ENCODE data around the gene CROCC.
"Not testable (repeated sequence)": the region's sequence is repeated elsewhere in the genome, so short reads cannot be mapped to it uniquely, and the experiment has no call there.

The CROCC gene

DNA sequence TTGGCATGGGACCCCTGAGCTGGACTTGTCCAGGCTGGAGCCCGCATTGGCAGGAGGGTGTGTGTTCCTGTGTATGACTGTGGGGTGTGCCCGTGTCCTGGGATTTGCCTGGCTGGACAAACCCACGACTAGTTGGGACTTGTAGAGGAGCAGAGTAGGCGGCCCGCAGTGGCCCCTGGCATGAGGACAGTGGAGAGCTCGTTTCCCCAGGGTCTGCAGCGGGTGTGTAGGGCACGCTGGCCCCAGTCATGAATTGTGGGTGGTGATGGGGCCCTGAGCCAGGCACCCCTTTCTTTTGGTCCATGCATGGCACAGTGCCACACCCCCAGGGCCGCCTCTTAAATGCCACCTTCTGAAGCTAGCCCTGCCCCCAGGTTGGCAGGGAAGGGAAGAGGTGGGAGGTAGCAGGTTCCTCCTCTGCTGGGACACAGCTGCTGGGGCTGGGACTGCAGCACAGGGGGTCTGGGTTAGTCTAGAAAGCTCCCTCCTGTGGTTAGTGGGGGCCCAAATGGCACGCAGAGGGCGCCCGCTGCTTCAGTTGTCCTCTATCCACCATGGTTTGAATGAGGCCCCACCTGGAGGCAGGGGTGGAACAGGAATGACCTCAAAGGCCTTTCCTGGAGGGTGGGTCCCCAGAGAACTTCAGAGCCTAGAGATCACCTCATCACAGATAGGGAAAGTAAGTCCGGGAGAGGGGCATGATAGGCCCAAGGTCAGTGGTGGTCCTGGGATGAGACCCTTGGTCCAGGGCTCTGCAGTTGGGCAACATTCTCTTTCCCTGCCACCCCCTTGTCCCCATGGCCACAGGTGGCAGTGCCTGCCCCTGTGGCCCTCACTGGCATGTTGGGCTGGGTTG, 4.1 kb downstream of the CROCC start:
- ATAC-seq (replicated peaks; ENCODE audit: extremely low read depth, poor library complexity, severe bottlenecking) (no peak), DNase-seq (ENCODE audit: low spot score in 2 of 2) (no peak)
- H3K27ac Mint-ChIP-seq (ENCODE audit: low read depth): peak overlapping the region; percentile 65
- no peaks in the 10 kb centered on the region for H3K27me3 Mint-ChIP-seq
- peaks cover 5% of the 10 kb centered on the region for H3K36me3 Mint-ChIP-seq (ENCODE audit: insufficient read depth)
- no peak overlapping the region for H3K4me3 Mint-ChIP-seq
- peaks cover 62% of the 10 kb centered on the region for H3K4me1 Mint-ChIP-seq
- no peaks in the 10 kb centered on the region for H3K9me3 Mint-ChIP-seq

DNA sequence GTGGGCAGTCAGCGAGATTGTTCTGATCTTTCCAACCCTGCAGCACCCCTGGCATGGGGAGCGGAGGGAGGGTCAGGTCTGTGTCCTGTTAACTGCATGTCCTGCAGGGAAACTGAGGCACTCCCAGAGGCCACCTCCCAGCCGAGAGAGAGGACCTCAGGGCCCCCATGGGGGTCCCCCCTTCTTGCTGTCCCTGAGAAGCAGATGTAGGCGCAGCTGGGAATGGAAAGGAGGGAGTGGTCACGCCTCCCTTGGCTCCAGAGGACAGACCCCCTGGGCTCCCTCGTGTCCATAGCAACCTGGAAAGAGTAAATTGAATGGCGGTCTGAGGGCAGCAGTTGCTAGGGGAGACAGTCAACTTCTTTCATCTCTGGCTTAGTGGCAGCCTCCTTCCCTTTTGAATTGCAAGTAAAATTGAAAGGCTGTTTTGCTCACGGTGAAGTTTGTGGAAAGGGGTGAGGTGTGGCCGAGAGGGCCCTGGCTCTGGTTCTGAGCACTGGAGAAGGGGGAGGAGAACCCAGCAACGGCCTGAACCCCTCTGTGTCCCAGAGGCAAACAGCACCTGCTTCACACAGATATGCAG, 4.9 kb downstream of the CROCC start:
- Mint-ChIP-seq H3K4me3 (no peak overlapping the region), H3K4me1 (peaks cover 55% of the 10 kb centered on the region), H3K9me3 (no peaks in the 10 kb centered on the region), H3K27ac (ENCODE audit: low read depth) (no peak overlapping the region), H3K27me3 (no peaks in the 10 kb centered on the region), H3K36me3 (ENCODE audit: insufficient read depth) (peaks cover 5% of the 10 kb centered on the region)
- DNase-seq (ENCODE audit: low spot score in 2 of 2) (no peak), ATAC-seq (replicated peaks; ENCODE audit: extremely low read depth, poor library complexity, severe bottlenecking) (no peak)

DNA sequence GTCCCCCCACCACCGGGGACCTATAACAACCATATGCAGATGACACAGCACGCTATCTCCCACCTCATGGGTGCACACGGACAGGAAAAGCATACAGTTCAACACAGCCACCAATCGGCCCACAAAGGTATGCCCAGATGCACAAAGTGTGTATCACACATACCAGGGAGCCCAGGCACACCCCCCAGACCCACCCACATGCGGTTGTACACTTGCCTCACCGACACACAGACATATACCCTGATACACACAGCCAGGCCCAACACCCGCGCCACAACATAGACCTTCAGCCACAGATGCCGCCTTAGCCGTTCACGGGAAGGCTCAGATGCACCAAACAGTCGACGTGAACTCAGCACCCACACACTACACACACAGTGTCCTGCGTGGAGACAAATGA, 5.5 kb downstream of the CROCC start:
- ATAC-seq (replicated peaks; ENCODE audit: extremely low read depth, poor library complexity, severe bottlenecking) (no peak), DNase-seq (ENCODE audit: low spot score in 2 of 2) (no peak)
- Mint-ChIP-seq H3K4me3 (no peak overlapping the region), H3K4me1 (peaks cover 48% of the 10 kb centered on the region), H3K27me3 (no peaks in the 10 kb centered on the region), H3K36me3 (ENCODE audit: insufficient read depth) (peaks cover 5% of the 10 kb centered on the region), H3K9me3 (no peaks in the 10 kb centered on the region), H3K27ac (ENCODE audit: low read depth) (peak overlapping the region; percentile 36)

DNA sequence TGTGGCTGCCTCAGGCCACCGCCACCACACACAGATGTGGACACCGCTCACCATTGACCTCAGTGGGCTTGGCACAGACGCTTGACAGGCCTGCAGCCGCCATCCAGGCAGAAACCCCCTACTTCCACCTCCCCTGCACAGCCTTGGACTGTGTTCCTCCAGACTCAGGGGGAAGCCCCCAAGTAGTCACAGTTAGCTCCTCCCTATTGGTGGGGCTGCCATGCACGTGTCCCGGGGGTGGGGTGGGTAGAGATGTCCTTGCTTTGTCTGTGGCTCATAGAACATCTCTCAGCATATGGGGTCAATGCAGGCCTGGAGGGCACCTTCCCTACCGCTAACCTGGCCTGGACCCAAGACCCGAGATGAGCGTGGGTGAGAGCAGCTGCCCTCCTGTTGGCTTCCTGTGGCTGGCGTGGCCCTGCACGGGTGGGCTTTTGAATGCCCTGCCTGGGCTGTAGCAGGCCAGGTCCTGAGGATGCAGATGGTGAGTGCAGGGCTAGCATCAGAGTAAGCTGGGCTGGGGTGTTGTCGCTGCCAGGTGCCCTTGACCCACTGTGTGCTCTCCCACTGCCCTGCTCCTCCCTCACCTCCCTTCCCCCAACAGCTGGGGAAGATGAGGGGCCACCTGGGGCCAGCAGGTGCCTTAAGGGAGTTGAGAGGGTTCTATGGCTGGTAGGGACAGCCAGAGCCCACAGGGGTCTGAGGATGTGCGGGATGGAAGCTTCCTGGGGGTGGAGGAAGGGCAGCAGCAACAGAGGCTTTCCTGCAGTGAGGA, 6.2 kb downstream of the CROCC start:
- ATAC-seq (replicated peaks; ENCODE audit: extremely low read depth, poor library complexity, severe bottlenecking): no peak

DNA sequence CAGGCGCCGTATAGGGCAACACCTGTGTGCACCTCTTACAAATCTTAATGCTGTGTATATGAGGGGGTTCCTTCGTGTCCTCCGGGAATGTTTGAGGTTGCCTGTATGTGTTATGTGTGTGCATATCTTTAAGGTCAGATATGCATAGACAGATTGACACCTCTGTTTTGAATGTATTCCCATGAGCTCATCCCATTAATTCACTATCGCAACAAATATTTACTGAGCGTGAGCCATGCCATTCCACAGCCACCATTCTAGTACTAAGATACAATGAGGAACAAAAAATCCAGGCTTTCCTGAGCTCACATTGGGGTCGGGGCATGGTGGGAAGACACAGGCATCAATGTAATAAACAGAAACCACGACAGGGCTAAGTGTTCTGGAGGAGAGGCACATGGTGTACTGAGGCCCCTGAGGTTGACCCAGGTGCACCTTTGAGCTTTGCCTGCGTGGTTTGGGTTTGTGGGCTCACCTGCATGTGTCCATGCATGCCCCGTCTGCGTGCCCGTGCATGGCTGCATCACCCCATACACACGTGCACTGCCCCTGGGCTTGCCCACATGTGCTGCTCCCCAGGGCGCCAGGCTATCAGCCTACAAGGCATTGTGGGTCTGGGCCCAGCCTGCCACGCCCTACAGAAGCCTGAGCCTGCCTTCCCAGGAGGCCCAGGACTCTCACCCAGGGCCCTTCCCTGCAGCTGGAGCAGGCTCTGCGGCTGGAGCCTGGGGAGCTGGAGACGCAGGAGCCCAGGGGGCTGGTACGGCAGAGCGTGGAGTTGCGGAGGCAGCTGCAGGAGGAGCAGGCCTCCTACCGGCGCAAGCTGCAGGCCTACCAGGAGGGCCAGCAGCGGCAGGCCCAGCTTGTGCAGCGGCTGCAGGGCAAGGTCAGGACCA, 7.7 kb downstream of the CROCC start:
- not testable (repeated sequence) for H3K27ac Mint-ChIP-seq (ENCODE audit: low read depth); H3K27me3 Mint-ChIP-seq; H3K4me3 Mint-ChIP-seq; DNase-seq (ENCODE audit: low spot score in 2 of 2); H3K9me3 Mint-ChIP-seq; ATAC-seq (replicated peaks; ENCODE audit: extremely low read depth, poor library complexity, severe bottlenecking)
- Mint-ChIP-seq H3K36me3 (ENCODE audit: insufficient read depth) (peaks cover 18% of the 10 kb centered on the region), H3K4me1 (peaks cover 32% of the 10 kb centered on the region)

More for the DNA sequence above, 6.2 kb downstream of the CROCC start:
- Mint-ChIP-seq H3K4me1 (peaks cover 42% of the 10 kb centered on the region), H3K27me3 (no peaks in the 10 kb centered on the region), H3K36me3 (ENCODE audit: insufficient read depth) (peaks cover 11% of the 10 kb centered on the region), H3K9me3 (no peaks in the 10 kb centered on the region), H3K27ac (ENCODE audit: low read depth) (peak overlapping the region; percentile 36), H3K4me3 (no peak overlapping the region)
- no peak for DNase-seq (ENCODE audit: low spot score in 2 of 2)

DNA sequence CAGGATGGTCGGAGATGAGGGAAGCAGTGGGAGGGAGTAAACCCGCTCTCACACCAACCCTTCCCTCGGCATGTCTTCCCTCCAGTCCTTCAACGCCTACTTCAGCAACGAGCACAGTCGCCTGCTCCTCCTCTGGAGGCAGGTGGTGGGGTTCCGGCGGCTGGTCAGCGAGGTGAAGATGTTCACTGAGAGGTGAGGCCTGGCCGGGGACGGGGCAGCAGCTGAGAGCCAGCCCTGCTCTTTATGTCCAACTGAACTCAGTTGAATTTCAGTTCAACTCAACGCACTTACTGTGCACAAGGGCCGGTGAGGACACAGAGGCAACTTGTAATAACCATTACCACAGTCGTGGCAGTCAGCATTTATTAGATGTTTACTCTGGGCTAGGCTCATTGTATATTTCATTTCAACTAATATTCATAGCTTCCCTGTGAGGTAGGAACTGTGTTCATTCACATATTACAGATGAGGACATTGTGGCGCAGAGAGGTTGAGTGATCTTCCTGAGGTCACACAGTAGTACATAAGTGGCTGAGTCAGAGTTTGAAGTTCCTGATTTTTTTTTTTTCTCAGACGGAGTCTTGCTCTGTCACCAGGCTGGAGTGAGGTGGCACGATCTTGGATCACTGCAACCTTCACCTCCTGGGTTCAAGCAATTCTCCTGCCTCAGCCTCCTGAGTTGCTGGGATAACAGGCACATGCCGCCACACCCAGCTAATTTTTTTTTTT, 9.6 kb downstream of the CROCC start:
- not testable (repeated sequence) for H3K4me3 Mint-ChIP-seq; H3K27ac Mint-ChIP-seq (ENCODE audit: low read depth); H3K9me3 Mint-ChIP-seq; ATAC-seq (replicated peaks; ENCODE audit: extremely low read depth, poor library complexity, severe bottlenecking); DNase-seq (ENCODE audit: low spot score in 2 of 2); H3K27me3 Mint-ChIP-seq
- Mint-ChIP-seq H3K4me1 (peaks cover 17% of the 10 kb centered on the region), H3K36me3 (ENCODE audit: insufficient read depth) (peaks cover 28% of the 10 kb centered on the region)

DNA sequence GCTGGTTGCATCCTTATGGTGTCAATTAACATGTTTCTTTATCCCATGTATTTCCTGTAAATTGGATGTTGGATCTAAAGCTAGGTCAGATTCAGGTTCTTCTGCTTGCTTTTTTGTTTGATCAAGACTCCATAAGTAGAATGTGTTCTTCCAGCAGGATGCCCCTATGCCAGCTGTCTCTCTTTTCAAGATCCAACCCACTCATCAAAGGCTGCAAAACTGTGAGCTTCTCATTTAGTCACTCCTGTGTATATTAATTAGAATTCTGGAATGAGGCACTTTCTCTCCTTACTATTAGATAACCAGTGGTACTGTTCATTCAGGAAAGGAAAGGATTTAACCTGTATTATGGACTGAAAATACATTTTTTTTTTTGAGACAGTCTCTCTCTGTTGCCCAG, 12.2 kb downstream of the CROCC start:
- H3K9me3 Mint-ChIP-seq; H3K4me3 Mint-ChIP-seq; DNase-seq (ENCODE audit: low spot score in 2 of 2); H3K27ac Mint-ChIP-seq (ENCODE audit: low read depth); H3K27me3 Mint-ChIP-seq; H3K4me1 Mint-ChIP-seq; ATAC-seq (replicated peaks; ENCODE audit: extremely low read depth, poor library complexity, severe bottlenecking): not testable (repeated sequence)
- H3K36me3 Mint-ChIP-seq (ENCODE audit: insufficient read depth): peaks cover 30% of the 10 kb centered on the region

DNA sequence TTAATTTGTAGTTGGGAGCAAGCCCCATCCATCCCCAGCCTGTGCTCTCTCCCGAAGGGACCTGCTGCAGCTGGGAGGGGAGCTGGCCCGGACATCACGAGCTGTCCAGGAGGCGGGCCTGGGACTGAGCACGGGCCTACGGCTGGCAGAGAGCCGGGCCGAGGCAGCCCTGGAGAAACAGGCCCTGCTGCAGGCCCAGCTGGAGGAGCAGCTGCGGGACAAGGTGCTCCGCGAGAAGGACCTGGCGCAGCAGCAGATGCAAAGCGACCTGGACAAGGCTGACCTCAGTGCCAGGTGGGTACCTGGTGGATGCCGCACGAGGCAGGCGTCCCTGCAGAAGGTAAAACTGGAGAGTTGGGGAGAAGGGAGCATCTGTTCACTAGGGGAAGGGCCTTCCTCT, 14.8 kb downstream of the CROCC start:
- H3K36me3 Mint-ChIP-seq (ENCODE audit: insufficient read depth): peaks cover 34% of the 10 kb centered on the region
- H3K27ac Mint-ChIP-seq (ENCODE audit: low read depth): not testable (repeated sequence)

DNA sequence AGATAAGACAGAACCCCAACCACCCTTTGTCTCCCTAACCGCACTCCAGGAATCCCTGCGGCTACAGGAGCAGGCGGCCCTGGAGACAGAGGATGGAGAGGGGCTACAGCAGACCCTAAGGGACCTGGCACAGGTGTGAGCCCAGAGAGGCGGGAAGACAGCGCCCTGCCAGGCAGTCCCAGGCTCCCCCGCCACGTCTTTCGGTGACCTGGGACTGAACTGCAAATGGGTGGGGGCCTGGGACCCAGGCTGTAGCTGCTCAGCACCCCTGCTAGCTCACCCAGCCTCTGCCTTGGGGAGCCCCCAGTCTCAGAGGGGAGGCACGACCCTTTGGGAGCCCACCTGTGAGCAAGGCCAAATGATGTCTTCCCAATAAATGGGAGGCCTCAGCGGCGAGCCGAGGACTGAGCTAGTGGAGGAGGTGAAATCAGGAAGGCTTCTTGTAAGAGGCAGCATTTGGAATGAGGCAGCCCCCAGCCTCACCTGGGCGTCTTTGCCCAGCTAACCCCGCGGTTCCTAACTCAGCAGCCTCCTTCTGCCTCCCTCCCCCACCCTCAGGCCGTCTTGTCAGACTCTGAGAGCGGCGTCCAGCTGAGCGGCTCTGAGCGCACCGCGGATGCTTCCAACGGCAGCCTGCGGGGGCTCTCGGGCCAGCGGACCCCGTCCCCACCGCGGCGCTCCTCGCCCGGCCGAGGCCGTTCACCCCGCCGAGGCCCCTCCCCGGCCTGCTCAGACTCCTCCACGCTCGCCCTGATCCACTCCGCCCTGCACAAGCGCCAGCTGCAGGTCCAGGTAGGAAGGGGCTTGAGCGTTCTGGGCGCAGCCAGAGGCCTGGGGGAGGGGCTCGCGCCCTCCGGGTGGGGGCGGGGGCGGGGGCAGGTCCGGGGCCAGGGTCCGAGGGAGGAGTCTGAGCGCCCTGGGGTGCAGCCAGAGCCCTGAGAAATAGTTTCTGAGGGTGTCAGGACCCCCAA, 16.9 kb downstream of the CROCC start:
- Mint-ChIP-seq H3K27ac (ENCODE audit: low read depth) (no peak overlapping the region), H3K27me3 (no peaks in the 10 kb centered on the region)
- no peak for ATAC-seq (replicated peaks; ENCODE audit: extremely low read depth, poor library complexity, severe bottlenecking)

More for the DNA sequence above, 14.8 kb downstream of the CROCC start:
- not testable (repeated sequence) for H3K9me3 Mint-ChIP-seq; H3K27me3 Mint-ChIP-seq; H3K4me1 Mint-ChIP-seq; ATAC-seq (replicated peaks; ENCODE audit: extremely low read depth, poor library complexity, severe bottlenecking); DNase-seq (ENCODE audit: low spot score in 2 of 2); H3K4me3 Mint-ChIP-seq

DNA sequence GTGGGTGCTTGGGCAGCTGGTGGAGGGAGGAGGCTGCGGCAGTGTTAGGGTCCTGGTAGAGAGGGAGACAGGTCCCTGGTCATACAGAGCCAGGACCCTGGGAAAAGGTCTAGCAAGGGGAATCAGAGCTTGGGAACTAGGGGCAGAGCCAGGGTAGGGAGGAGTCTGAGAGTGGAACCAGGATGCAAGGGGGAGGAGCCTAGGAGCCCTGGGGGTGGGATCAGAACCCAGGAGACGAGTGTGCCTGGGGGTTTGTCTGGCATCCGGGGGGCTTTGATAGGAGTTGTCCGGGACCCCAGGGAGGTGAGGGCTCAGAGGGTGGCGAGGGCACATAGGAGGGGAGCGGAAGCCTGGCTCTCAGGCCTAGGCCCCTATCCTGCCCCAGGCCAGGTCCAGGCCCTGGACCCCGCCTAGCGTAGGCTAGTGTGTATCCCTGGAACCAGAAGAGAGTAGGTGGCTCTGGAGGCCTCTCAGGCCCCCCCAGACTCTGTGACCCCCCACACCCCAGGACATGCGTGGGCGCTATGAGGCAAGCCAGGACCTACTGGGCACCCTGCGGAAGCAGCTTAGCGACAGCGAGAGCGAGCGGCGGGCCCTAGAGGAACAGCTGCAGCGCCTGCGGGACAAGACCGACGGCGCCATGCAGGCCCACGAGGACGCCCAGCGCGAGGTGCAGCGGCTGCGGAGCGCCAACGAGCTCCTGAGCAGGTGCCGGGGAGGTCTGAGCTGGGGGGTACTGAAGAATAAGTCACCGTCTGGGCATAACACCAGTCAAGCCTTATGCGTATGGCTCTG, 17.9 kb downstream of the CROCC start:
- DNase-seq (ENCODE audit: low spot score in 2 of 2); H3K9me3 Mint-ChIP-seq; H3K27me3 Mint-ChIP-seq; ATAC-seq (replicated peaks; ENCODE audit: extremely low read depth, poor library complexity, severe bottlenecking); H3K27ac Mint-ChIP-seq (ENCODE audit: low read depth); H3K4me3 Mint-ChIP-seq; H3K4me1 Mint-ChIP-seq: not testable (repeated sequence)
- H3K36me3 Mint-ChIP-seq (ENCODE audit: insufficient read depth): peaks cover 30% of the 10 kb centered on the region

More for the DNA sequence above, 16.9 kb downstream of the CROCC start:
- H3K4me1 Mint-ChIP-seq: no peaks in the 10 kb centered on the region
- H3K9me3 Mint-ChIP-seq: no peaks in the 10 kb centered on the region
- H3K36me3 Mint-ChIP-seq (ENCODE audit: insufficient read depth): peaks cover 30% of the 10 kb centered on the region
- no peak for DNase-seq (ENCODE audit: low spot score in 2 of 2)
- H3K4me3 Mint-ChIP-seq: no peak overlapping the region
